Pulmonary artery endothelial cell (primary cell): ENCODE data around the gene ANKRD10. TPM values are rescaled to one million over a fixed set of nuclear protein-coding genes. Genes with fewer than 3 reads are reported as not detected.

Experiments
- DNase-seq: peaks from one replicate; pipeline ENCODE4 v3.0.0-alpha.2; 2011; ENCODE audit warnings: low read depth, low spot score
- total RNA-seq: library from RNA; depleted of rRNA; stranded (reverse); fragments of >200 nt; gene quantifications from 2 replicates; pipeline ENCODE4 v1.2.3, GENCODE V29; 2014

ANKRD10 gene
- total RNA-seq, 1 donor from 2014 or later = 61.5 TPM

DNA sequence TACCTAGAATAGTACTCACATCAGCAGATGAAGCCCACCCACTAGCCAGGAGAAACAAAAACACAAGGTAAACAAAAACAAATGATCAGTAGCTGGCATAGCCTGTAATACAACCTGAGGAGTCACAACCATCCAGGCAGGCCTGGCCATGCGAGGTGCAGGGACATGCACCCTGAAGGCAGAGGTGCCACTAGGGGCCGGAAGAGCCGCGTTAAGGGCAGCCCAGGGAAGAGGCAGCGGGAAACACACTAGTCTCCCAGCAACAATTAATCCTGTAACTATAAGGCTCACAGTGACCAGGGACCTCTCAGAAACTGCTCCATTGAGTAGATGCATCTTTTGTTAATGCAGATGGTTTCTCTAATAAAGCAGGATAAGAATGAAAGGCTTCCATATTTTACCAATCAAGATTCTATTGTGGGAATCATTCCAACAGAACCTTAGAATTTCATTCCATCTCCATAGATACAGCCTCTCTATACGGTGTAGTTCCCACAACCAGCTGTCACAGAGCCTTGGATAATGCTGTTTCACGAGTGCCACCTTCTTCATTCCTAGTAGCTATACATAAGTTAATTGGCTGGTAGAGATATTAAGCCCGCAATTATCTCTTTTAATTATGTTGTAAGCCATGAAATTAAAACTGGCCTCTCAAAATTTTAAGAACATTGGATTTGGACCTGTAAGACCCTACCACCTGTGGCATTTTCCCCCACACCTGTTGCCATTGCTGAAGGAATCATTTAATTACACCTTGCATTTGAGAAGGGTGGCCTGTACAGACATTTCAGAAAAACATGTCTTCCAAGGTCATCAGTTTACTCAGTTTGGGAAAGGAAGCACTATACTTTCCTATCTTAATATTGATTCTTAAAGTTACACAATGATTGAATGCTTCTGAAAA lies 28.7 kb downstream of the ANKRD10 start:
- no peak for DNase-seq

DNA sequence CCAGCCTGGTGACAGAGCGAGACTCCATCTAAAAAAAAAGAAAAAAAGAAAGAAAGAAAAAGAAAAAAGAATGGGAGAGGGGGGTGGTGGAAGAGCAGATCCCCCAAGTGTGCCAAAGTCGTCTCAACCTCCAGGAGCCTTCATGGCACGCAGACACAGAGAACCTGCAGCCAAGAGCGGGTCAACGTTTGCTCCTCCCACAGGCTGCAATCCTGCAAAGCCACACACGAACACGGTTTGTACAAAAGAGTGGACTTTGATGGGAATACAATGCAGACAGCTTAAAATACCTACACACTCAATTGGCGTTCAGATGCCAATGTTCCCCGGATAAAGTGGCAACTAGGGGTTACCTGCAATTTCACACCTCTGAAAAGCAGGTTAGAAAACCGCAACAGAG lies 29.4 kb downstream of the ANKRD10 start:
- no peak for DNase-seq

DNA sequence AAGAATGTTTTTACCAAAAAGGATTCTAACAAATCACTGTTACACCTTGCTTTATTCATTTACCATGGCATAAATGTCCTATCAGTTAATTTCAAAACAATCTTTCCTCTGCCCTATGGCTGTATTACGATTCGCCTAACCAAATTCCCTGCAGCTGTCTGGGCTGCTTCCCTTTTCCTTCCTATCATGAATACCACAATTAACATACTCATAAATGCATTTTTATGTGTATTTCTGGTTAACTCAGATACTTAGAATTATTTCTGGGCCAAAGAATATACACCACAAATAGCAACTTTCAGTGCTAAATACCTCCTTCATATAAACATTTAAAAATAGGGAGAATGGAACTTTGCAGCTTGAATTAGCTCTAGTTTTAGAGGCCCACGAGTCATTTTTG lies 30.4 kb downstream of the ANKRD10 start:
- no peak for DNase-seq

DNA sequence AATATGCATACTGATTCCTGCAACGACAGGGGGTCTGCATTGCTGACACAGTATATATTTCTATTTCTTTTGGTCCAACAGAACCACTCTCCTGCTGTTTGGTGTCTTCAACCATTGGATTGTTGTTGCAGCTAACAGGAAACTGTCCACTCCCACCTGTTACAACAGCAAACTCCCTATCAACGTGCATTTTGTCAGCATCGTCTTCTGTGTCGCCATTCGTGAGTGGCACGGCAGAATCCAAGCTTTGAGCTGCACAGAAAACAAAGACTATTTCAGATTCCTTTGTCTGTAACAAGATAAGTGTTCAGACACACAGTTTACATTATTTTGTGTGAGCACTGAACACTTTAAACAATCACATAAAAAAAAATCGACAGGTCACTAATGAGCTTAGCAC lies 31.3 kb downstream of the ANKRD10 start:
- DNase-seq = no peak

DNA sequence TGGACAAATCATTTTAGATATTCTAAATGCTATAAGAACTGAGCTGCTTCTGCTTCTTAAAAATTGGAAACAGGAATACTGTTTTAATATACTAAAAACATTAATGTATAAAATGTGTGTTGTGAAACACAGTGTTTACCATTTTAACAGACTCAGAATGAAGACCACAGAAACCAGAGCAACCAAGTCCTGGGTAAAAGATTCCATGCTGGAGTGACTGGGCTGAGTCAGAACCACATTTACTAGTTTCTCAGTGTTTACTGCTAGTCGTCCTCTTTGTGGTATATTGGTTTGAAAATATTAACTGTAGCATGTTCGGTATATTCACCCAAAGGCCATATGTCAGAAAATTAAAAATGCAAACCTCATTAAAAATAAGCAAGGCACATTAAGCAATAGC lies 31.9 kb downstream of the ANKRD10 start:
- no peak for DNase-seq

DNA sequence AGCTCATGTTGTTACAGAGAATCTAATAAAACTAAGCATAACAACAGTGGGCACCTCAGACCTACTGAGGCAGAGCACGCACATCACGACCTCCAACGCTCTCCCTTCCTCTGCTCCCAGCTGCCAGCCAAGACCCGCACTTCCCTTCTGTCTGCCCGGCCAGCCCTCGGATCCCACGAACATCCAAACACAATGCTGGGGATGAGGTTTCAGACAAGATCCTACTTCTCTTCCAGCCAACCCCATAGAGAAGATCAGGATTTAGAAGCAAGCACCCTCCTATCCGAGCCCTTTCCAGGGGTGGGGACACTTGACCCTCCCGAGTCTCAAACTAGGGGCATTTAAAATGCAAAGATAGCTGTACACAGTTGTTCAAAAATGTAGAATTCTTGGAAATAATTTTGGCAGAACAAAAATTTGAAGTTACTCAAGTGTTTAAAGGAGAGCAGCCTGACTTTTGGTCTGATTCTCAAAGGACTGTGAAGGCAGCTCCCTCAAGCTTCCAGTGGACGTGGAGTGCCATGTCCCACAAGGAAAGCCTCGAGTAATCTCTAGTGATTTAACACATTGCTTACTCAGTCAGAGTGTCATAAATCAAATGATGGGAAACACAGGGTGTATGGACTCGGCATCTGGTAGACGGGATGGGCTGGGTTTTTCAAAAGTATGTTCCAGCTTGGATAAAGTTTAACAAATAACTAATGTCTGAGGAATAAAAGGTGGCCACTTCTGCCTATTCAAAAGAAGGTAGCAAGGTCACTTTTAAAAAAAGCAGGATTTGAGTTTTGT lies 32.8 kb downstream of the ANKRD10 start:
- DNase-seq = no peak

DNA sequence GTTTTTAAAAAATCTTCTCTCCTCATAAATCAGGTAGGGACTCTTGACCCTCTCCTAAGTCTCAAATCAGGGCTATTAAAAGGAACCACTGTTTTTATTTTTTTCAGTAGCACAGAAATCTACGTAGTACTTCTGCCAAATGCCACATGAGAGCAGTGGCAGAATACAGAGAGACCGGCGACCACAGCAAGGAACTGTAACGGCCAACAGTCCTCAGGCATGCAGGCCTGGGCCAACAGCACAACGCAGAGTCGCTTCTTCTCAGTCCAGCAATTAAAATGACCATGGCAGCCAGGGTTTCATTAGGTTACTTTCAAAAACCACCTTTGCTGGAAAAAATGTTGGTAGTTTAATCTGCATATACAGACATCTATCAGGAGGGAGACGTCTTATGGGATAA lies 34.2 kb downstream of the ANKRD10 start:
- DNase-seq = no peak

DNA sequence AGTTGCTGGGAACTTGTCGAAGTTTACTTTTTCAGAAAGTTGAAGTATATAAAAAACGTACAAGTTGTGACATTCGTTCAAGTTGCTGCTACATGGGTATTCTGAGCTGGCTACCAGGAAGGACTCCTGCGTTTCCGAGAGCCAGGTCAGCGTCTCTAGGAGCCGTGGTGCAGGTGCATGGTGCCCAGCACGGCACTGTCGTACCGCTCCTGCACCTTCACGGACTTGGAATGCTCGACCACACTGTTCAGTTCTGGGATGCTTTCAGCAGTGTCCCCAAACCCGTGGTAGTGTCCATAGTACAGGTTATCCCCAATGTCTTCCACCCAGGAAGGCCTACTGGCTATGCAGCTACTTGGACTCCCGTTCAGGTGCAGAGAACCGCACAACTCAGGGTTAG lies 35.4 kb downstream of the ANKRD10 start:
- no peak for DNase-seq

DNA sequence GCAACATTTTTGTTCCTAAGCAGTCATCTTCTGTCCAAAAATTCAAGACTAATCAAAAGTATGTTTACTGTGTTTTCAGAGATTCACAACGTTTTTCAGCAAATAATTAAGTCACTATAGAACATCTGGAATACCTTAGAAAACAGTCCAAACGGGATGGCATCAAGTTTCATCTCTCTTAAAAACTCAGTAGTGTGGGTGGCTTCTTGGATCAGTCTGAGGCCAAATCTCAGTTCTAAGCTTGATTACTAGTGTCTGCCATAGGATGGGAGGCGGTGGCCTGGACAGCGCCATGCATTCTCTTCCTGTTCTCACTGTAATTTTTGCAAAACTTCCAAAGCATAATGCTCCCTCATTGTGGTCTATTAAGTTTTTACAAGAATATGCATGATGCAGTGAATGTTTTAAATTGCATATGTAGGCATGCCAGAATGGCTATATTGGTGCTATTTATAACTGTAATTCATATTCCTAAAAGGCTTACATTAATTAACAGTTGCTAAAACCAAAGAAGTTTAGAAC lies 37.1 kb downstream of the ANKRD10 start:
- DNase-seq = no peak

DNA sequence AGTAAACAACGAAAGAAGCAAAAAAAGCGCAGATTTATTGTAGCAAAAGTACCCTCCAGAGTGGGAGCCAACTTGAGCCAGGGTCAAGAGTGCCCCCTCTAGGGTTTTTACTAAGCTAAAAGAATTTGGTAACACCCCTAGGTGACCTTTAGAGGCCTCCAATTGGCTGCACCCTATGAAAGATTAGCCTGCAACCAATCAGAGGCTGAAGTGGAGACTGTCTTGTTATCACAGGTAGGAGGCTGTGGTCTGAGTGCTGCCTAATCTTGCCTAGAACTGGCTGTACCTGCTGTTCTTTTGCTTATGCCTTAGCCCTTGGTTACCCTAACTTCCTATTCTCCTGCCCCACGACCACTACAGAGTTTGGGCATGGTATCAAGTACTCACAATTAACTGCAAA lies 38.3 kb downstream of the ANKRD10 start:
- no peak for DNase-seq

DNA sequence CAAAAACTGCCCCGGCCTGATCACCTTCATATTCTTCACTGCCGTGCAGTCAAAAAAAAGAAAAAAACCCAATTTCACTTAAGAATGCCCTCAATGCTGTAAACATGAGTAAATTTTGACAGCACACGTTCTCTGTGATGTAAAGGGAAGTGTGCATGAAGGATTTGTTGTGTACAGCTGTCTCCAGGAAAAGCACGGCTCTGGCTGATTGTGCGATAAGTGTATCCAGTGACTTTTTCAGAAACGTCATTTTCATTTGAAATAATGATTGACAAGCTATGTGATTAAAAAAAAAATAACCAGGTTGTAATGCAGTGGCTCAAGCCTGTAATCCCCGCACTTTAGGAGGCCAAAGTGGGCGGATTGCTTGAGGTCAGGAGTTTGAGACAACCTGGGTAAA lies 39.6 kb downstream of the ANKRD10 start:
- DNase-seq = no peak

DNA sequence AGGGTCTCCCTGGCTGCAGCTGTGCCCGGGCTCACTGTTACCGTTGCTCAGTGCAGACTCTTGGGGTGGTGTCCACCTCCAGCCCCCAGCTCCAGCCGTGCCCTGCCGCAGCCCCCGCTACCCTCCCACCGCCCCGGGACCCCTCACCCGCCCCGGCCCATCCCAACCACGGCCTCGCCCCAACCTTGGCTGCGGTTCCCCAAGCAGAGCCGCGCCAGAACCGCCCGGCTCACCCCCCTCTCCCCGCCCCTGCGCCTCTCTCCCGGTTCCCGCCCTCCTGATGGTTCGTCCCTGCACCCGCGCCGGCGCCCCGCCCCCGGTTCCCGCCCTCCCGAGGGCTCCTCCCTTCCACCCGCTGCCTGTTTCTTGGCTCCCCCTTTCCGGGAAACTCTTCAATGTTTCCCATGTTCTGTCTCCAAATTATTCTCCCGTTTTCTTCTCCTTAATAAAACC lies 40.3 kb downstream of the ANKRD10 start:
- DNase-seq = no peak

DNA sequence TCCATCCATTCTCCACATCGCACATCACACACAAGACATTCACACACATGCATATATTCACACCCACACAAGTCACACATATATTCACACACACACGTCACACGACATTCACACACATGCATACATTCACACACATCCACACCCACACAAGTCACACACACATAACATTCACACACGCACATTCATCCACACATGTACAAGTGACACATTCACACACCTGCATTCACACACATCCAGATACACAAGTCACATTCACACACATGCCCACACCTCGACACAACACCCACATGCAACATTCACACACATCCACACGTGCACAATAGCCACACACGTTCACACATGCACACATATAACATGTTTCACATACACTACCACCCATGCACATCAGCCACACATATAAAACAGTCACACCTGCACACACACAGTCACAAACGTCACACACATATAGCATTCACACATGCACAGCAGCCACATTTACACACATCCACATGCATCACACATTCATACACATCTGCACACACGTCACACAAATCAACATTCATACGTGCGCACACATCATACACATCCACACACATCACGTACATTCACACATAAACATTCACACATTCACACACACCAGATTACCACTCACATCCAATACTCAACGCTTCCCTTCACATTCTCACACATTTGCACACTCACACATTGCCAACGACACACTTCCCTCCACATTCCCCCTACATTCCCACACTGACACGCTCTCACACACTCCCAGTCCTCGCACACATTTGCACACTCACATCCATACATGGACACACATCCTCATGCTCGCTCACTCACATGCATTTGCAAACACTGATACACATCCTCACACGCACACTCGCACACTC lies 41.0 kb downstream of the ANKRD10 start:
- no peak for DNase-seq

DNA sequence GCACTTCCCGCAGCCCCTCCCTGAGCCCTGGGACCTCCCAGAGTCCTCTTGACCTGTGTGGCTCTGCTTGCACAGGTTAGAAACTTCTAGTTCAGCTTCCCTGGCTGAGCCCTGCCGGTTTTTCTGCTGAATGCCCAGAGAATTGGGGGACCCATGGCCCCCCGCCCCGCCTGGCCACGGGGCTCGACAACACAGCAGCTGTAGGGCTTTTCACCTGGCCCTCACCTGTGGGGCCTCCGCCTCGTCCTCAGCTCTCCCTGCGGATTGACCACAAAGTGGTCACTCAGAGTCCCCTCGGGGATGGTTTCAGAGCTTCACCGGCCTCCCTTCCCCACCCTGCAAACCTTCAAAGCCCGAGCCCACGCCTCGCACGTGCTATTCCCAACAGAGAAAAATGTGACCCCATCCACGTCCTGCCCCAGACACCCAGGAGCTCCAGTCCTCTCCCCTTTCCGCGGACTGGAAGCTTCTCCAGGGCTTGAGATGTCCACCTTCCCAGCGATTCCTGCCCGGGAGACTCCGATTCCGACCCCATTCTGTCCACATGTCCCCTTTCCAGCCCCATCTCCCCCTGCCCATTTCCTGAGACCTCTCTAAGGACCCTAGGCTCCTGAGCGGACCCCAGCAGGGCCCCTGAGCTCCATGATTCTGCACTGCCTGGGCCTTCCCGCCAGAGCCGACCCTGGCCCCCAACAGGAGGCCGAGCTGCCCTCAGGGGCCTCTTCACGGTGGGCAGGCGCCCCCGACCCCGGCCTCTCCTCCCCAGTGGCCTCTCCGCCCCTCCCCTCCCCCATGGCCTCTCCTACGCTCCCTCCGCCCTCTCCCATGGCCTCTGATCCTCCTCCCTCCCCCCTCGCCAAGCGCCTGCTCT lies 41.9 kb downstream of the ANKRD10 start:
- DNase-seq = no peak

DNA sequence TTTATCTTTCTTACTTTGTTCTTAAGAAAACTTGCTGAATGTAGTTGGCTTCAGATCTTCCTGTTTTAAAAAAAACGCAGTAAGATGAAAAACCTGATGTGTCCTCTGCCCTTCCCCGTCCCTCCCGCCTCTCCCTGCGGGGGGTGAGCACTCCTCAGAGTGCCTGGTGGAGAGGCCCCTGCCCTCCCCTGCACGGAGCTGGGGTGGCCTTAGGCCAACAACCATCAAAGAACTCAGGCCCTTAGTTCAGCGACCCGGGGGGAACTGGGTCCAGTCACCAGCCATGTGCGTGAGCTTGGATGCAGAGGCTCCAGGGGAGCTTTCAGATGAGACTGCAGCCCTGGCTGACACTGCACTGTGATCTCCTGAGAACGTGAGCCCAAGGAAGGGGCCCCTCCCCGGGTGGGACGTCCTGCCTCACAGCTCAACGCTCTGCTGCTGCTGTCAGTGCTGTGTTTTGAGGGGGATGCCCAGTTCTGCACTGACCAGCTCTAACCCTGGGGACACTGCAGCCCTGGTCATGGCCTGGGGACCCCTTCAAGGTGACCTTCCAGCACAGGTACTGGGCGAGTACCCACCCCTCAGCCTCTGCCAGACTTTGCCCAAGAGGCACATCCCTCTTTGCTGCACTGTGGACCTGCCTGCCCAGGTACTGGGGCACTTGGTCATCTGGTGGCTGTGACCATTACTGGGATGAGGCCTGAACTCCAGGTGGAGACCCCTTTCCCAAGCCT lies 42.7 kb downstream of the ANKRD10 start:
- DNase-seq = no peak

DNA sequence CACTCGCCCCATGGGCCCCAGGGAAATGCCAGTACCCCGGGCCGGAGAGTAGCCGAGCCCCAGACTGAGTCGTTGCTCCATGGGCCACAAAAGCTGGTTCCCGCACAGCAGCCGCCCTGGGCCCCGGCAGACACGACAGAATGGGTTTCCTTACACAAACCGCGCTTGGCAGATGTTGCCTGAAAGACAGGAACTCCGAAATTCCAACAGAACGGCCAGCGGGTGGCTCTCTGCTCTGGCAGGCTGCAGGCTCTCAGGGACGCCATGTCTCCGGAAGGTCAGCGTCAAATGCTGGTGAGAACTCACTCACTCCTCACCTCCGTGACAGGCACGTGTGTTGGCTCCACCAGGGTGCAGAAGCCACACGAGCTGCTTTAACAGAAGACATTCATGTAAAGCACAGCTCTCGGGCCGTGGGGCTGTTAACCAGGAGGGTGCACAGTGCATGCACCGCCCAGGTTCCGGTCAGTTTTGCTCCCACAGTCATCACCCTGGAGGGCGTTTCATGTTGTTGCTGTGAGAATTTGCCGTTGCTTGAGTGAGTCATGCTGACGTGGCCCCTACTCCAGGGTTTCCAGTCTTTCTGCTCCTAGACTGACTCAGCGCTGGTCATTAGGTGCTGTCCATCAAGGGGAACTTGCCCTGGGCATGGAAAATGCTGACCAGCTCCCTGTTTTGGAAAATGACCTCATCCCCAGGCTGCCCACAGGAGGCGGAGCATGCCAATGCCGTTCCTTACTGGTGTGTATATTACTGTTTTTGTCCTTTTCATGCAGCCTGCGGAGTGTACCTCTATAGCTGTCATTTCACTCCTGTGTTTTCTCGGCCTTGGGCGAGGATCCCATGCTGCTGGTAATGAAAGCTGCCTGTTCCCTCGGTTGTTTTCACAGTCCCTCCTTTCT lies 44.8 kb downstream of the ANKRD10 start:
- peak; percentile 99 for DNase-seq

DNA sequence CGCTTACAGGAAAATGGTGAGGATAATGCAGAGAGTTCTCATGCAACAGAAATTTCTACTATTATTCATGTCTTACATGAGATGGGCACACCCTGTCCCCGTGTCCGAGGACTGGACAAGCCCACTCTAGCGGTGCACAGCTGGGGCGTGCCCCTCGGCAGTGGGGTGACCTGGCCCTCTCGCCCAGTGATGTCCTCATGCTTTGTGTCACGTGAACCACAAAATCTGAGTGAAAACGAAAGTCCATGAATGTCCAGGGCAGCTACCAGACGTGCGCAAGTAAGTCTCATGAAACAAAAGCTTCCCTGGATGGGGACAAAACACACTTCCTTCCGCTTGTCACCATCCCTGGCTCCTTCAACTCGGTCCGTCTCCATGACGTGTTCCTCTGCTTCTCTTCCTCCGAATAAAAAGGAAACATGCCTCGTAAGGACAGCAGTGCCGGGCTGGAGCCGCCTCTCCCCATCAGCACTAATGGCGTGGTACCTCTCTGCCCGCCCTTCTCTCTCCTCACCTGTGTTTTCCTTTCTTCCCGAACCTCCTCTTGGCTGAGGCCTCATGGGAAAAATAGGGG lies 45.6 kb downstream of the ANKRD10 start:
- DNase-seq = peak; percentile 30

DNA sequence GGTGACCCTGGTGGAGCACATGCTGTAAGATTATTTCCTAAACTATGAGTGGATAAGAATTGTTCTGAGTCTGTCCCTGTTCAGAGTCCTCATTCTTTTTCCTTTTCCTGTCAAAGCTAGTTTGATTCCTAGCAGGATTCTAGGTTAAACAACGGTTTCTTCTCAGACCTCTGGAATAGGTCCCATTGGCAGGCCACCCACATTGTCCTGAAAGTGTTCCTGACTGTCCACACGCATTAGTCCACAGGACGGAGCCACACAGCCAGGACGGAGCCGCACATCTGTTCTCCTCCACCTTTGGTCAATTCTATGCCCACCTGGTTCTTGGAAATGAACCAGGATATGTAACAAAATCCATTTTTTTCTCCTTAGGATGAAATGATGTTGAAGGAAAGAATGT lies 46.1 kb downstream of the ANKRD10 start:
- no peak for DNase-seq
